Heart right ventricle (tissue), 16 donors: Measurements from ENCODE around the gene SBF2. TPM values are rescaled to one million over a fixed set of nuclear protein-coding genes. Genes with fewer than 3 reads are reported as not detected.

Source experiments
- ATAC-seq, 8 donors: fragments of 200-7000 bp; cut with Tn5 transposase; one replicate each; pipeline ENCODE4 v1.9.1; 2020; ENCODE audit warnings: mild to moderate bottlenecking in 8 of 8, moderate library complexity in 8 of 8, moderate number of reproducible peaks in 1 of 8
- DNase-seq, 2 donors: peaks; one replicate each; pipeline ENCODE4 v3.0.0-alpha.2; 2020
- H3K27ac ChIP-seq, 10 donors: fragments of 200-600 bp; sonication (generic) in 2 of 10; one replicate each; pipeline versions ENCODE4 v1.5.0 to v1.8.0; 2020 to 2022; ENCODE audit warnings: mild to moderate bottlenecking in 3 of 10
- H3K27me3 ChIP-seq, 7 donors: fragments of 200-600 bp; one replicate each; pipeline ENCODE4 v1.8.0; 2021 to 2022; ENCODE audit warnings: mild to moderate bottlenecking in 2 of 7
- H3K36me3 ChIP-seq, 9 donors: fragments of 200-600 bp; sonication (generic) in 1 of 9; one replicate each; pipeline versions ENCODE4 v1.5.0 to v1.8.0; 2020 to 2022; ENCODE audit warnings: mild to moderate bottlenecking in 2 of 9
- H3K4me1 ChIP-seq, 9 donors: fragments of 200-600 bp; sonication (generic) in 1 of 9; one replicate each; pipeline versions ENCODE4 v1.5.0 to v1.8.0; 2020 to 2022; ENCODE audit warnings: mild to moderate bottlenecking in 4 of 9
- H3K4me3 ChIP-seq, 10 donors: fragments of 200-600 bp; sonication (generic) in 2 of 10; one replicate each; pipeline versions ENCODE4 v1.5.0 to v1.8.0; 2020 to 2022; ENCODE audit warnings: mild to moderate bottlenecking in 7 of 10, moderate library complexity in 2 of 10
- H3K9me3 ChIP-seq, 11 donors: fragments of 200-600 bp in 10 of 11; sonication (generic) in 2 of 11; one replicate each; pipeline versions ENCODE4 v1.5.0 to v1.8.0; 2013 to 2022; ENCODE audit warnings: mild to moderate bottlenecking in 2 of 11, control low read depth in 1 of 11, moderate library complexity in 1 of 11
- CTCF ChIP-seq, 9 donors: fragments of 200-600 bp; sonication (generic) in 2 of 9; IDR thresholded peaks; one replicate each; pipeline versions ENCODE4 v1.5.0 to v1.8.0; 2021 to 2022; ENCODE audit warnings: antibody characterized with exemption in 9 of 9, mild to moderate bottlenecking in 5 of 9, moderate library complexity in 1 of 9
- WGBS, 2 donors: extraction: QIAGEN DNeasy Blood & Tissue Kit; methylation state at CpG; one replicate each; pipeline ENCODE4 v1.1.7; 2013; ENCODE audit warnings: inconsistent platforms in 1 of 2; 5-methylcytosine and 5-hydroxymethylcytosine counted together
- intact Hi-C, 10 donors: fragments of 100-400 bp; cut with DNase I; formaldehyde crosslinking; loops; one replicate each; pipeline versions ENCODE4 v1.11.1 to v1.14.2; 2022
- polyA plus RNA-seq, 2 donors: library from polyadenylated mRNA; stranded (reverse); fragments of 200-250 nt; gene quantifications; one replicate each; pipeline ENCODE4 v1.2.3, GENCODE V29; 2013
- total RNA-seq, 10 donors: library from RNA; stranded (reverse); fragmentation: NEBNext Ultra II Directional in 3 of 10; extraction: Animal tissue kit (Norgen Biotek cat#: 25700) in 3 of 10; gene quantifications; one replicate each; pipeline versions ENCODE4 v1.2.1 to v1.2.4, GENCODE V29; 2021 to 2023
- donor health status: Arrhythmogenic right ventricular cardiomyopathy.
- donor health status: ischemic (EF 13 %, LVEDD 7.1; RV severe dilation, severe dysfunction).
- donor health status: healthy with polysubstance abuse.
- donor health status: DM: no; HTN: yes; CAD: no.
- donor health status: DM: no; HTN: no; CAD: no.
- donor health status: ischemic (EF 25% LVEDD 6.9; RV normal size, moderate dysfunction).
- donor health status: ischemic (EF 25% LVEDD 5.7; RV mildly dilated, moderate dysfunction).
- donor health status: healthy.
- donor health status: DM: yes; HTN: yes; CAD: no.
- donor health status: Ischemic cardiomyopathy.
- donor health status: ischemic (EF 35%, LVEDD 5.7; RV mildly dilated, moderate dysfunction).
- donor health status: nonischemic (EF 11% LVEDD 7.7; RV severe dilation, severe dysfunction).
- donor health status: DM: yes; HTN: yes; CAD: no.
- donor health status: PGD.
- donor health status: ischemic (EF 29% LVEDD 5.4; RV normal size, mild dysfunction).
- donor health status: nonischemic (EF 23%, LVEDD 6.1; RV moderate dilation, normal function).

The SBF2 gene
- total and polyA plus RNA-seq, 12 donors: 8.9 to 27.1 (median 21.2) TPM

- ATAC-seq: no peak
- Histone ChIP-seq H3K4me1 (peaks cover 0 to 10% (median 0%) of the 10 kb centered on the region in 9 donors), H3K9me3 (no peaks in the 10 kb centered on the region), H3K27ac (no peak overlapping the region), H3K36me3 (peaks cover 0 to 11% (median under 1%) of the 10 kb centered on the region in 9 donors), H3K4me3 (no peak overlapping the region), H3K27me3 (no peaks in the 10 kb centered on the region)
- intact Hi-C loops: no loop called here
- 63 to 71% methylated on average over 3 of the region's 3 CpGs for WGBS, 2 donors
- no peak for TF ChIP-seq CTCF (IDR thresholded peaks at IDR 0.05)
- DNase-seq: no peak
These were observed 339.9 kb downstream of the SBF2 start for GRCh38 chr11:9953994-9954626.

GRCh38 chr11:9952511-9953196 is 341.4 kb downstream of the SBF2 start:
- DNase-seq (no peak), ATAC-seq (no peak)
- Histone ChIP-seq H3K4me3 (no peak overlapping the region), H3K9me3 (no peaks in the 10 kb centered on the region), H3K27me3 (no peaks in the 10 kb centered on the region), H3K27ac (no peak overlapping the region), H3K4me1 (peaks cover 0 to 10% (median 0%) of the 10 kb centered on the region in 9 donors), H3K36me3 (peaks cover 0 to 10% (median 0%) of the 10 kb centered on the region in 9 donors)
- 95 to 96% methylated on average over 3 of the region's 3 CpGs for WGBS, 2 donors
- intact Hi-C loops: no loop called here
- no peak for TF ChIP-seq CTCF (IDR thresholded peaks at IDR 0.05)

- ATAC-seq (no peak), DNase-seq (no peak)
- H3K27ac ChIP-seq: no peak overlapping the region
These were observed 342.2 kb downstream of the SBF2 start for GRCh38 chr11:9951807-9952206.

GRCh38 chr11:9950462-9950861 is 343.6 kb downstream of the SBF2 start:
- Histone ChIP-seq H3K36me3 (peaks cover 0 to 10% (median 0%) of the 10 kb centered on the region in 9 donors), H3K27ac (no peak overlapping the region), H3K4me3 (no peak overlapping the region), H3K9me3 (peaks cover 0 to 11% (median 1%) of the 10 kb centered on the region in 11 donors), H3K27me3 (no peaks in the 10 kb centered on the region), H3K4me1 (peaks cover 0 to 10% (median 0%) of the 10 kb centered on the region in 9 donors)
- DNase-seq (no peak), ATAC-seq (no peak)
- intact Hi-C loops: no loop called here
- WGBS, 2 donors: 87 to 92% methylated on average over 3 of the region's 3 CpGs
- no peak for TF ChIP-seq CTCF (IDR thresholded peaks at IDR 0.05)

More at GRCh38 chr11:9951807-9952206, 342.2 kb downstream of the SBF2 start:
- intact Hi-C loops: no loop called here
- Histone ChIP-seq H3K36me3 (peaks cover 0 to 14% (median 0%) of the 10 kb centered on the region in 9 donors), H3K4me1 (peaks cover 0 to 10% (median 0%) of the 10 kb centered on the region in 9 donors), H3K9me3 (no peaks in the 10 kb centered on the region), H3K4me3 (no peak overlapping the region), H3K27me3 (no peaks in the 10 kb centered on the region)
- WGBS, 2 donors: 29 to 39% methylated on average over 1 of the region's 1 CpG
- no peak for TF ChIP-seq CTCF (IDR thresholded peaks at IDR 0.05)
